Choroid plexus epithelial cell (primary cell): Measurements from ENCODE around the gene PTPRZ1.

Source experiments
- DNase-seq: peaks from one replicate; pipeline ENCODE4 v3.0.0-alpha.2; 2010; ENCODE audit warnings: low read depth
- H3K4me3 ChIP-seq: 2 replicates; pipeline ENCODE4 v1.5.1; 2011; ENCODE audit warnings: low read depth, mild to moderate bottlenecking, control low read depth, low read length, moderate library complexity
- CTCF ChIP-seq: conservative IDR thresholded peaks from 2 replicates; pipeline ENCODE4 v1.5.1; 2011; ENCODE audit warnings: low read depth, mild to moderate bottlenecking, control low read depth, inconsistent platforms, low read length, moderate library complexity

PTPRZ1 gene

DNA sequence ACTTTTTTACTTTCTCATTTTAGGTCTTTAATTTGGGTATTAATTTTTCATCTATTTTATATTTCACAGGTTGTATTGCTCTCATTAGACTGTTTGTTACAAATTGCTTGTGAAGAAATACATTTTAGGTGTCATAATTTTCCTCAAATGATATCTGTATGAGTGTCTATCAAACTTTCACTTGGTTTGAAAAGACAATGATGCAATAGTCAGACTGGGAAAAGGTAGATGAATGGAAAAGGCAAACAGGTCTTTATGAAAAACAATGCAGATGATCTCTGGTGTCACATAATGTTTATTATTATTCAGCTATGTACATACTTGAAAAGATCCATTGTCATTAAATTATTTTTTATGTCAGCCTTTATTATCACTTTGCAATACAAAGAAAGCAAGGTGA is 80.2 kb downstream of the PTPRZ1 start:
- no peak for TF ChIP-seq CTCF
- DNase-seq: no peak
- H3K4me3 ChIP-seq: no peak overlapping the region

DNA sequence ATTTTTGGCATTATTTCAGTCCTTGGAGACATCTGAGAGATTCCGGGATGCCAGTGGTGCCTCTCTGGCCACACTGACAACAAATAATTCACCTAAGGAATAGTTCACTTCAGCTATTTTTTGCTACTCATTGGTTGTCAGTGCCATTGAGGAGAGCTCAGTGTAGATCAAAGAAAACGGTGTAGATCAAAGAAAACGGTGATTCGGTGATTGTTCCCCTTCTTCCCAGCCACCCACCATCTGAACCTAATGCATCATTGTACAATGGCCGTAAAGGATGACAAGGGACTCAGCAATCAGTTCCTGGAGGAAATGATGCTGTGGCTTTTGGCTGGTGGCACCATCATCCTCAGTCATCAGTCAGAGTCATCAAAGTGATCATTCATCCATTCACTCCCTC is 80.6 kb downstream of the PTPRZ1 start:
- no peak for DNase-seq
- TF ChIP-seq CTCF: no peak
- H3K4me3 ChIP-seq: no peak overlapping the region

DNA sequence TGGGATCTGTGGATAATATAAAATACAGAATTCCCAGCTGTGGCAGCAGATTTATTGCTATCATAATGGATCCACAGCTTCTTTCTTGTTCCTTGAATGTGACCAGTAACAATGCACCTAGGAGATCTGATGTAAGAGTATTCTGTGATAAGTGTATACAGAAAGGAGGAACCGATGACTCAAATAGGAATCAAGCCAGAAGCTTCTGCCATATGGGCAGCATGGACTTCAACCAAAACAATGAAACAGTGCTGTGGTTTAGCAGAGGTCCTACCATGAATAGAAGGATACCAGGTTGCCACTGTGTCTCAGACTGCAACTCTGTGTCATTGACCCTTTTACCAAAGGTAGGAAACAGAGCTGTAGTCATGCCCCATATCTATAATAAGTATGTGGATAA is 81.8 kb downstream of the PTPRZ1 start:
- DNase-seq: peak; percentile 32
- no peak overlapping the region for H3K4me3 ChIP-seq
- no peak for TF ChIP-seq CTCF

DNA sequence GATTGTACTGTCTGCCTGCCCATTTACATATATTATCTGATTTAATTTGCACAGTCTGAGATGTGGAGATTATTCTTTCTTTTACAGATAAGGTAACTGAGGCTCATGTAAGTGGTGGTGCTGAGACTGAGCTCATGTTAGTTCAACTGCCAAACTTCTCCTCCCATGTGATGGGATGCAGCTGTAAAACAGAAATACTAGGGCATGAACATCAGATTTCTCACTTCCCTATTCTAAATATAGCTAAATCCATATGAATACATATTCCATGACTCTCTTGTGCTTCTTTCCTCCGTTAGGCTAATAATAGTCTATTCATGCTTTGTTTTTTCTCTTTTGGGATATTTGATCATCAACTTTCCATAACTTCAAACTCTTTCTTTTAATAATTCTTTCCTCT is 84.7 kb downstream of the PTPRZ1 start:
- no peak for TF ChIP-seq CTCF
- no peak overlapping the region for H3K4me3 ChIP-seq
- no peak for DNase-seq

GRCh38 chr7:121960678-121961077 is 87.7 kb downstream of the PTPRZ1 start:
- no peak for DNase-seq
- no peak overlapping the region for H3K4me3 ChIP-seq
- no peak for TF ChIP-seq CTCF

DNA sequence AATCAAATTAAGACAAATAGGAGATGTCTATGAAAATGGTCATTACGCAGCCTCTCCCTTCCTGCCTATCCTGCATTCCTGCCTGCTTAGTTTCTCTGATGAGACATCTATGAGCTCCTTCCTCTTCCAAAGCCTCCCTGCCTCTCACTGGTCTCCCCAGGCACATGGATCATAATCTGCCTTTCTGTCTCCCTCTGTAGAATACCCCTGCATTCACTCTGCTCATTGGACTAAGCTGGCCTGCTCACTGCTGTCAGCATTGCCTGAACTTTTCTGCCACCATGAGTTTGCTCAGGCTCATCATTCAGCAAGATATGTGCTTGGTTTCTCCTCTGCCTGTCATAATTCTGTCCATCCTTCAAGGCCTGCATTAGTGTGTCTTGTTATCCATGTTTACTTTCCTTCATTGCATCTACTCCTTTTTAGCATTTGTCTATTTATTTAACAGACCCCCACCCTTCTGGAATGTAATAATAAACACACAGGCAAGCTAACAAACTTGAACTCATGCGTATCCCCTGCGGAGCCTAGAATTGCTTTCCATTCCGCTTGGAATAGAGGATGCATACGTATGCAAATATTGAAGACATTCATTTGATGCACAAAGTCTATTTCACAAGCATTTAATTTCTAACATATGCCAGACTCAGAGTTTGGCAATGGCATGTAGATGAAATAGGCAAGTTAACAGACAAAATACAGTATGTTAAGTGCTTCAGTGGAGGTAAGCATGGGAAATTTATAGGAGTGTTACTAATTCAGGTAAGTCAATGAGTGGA is 88.3 kb downstream of the PTPRZ1 start:
- DNase-seq: peak; percentile 74
- H3K4me3 ChIP-seq: no peak overlapping the region
- peak; percentile 19 for TF ChIP-seq CTCF

DNA sequence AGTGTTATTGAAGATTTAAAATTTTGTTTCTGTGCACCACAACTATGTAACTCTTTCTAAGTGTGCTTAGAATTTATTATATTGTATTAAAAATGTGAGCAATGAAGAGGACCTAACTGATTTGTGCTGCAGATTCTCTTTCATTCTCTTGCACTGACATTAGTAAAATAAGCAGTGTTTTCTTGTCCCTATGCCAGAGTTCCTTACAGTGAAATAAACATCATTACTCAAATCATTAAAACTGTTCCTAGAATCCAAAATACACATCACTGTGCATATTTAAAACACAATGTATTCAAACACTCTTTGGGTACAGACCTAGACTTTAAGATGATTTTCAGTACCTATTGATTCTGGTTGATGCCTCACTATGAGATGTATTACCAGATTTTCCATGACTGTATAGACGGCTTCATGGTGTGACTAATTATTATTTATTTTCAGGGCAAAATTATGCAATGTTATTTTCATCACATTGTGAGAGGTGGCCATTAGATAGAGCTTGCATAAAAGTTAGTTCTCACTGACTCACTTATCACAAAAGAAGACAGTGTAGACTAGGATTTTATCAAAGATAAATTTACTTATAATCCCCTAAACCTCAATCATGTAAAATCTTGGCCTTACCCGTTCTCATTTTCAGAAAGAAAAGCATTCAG is 93.4 kb downstream of the PTPRZ1 start:
- TF ChIP-seq CTCF: no peak
- DNase-seq: no peak
- H3K4me3 ChIP-seq: no peak overlapping the region
